RWPE1 (cell line): ENCODE data around the gene SAPCD2.

Experiments used
- CTCF ChIA-PET: fragments of 350-600 bp; sonication (Branson Sonifier 250); formaldehyde crosslinking; extraction: SDS; loops from one replicate; lab custom pipeline; 2021; lab: Yijun Ruan, JAX
- POLR2A ChIA-PET: fragments of 400-600 bp; formaldehyde crosslinking; extraction: SDS; loops from one replicate; lab custom pipeline; 2020; ENCODE audit warnings: antibody characterized with exemption; ENCODE audit not compliant: low non-redundant PET; lab: Yijun Ruan, JAX
- DNase-seq: peaks from one replicate; pipeline ENCODE4 v3.0.0; 2012; ENCODE audit warnings: low spot score
- H3K27ac ChIP-seq: fragments of 450-650 bp; 2 replicates; pipeline ENCODE4 v1.5.1; 2017
- TF ChIP-seq, protein P1 (sequence below): fragments of 450-650 bp; conservative IDR thresholded peaks from 2 replicates; pipeline ENCODE4 v1.5.1; 2017; ENCODE audit warnings: low read depth, mild to moderate bottlenecking

The SAPCD2 gene

DNA sequence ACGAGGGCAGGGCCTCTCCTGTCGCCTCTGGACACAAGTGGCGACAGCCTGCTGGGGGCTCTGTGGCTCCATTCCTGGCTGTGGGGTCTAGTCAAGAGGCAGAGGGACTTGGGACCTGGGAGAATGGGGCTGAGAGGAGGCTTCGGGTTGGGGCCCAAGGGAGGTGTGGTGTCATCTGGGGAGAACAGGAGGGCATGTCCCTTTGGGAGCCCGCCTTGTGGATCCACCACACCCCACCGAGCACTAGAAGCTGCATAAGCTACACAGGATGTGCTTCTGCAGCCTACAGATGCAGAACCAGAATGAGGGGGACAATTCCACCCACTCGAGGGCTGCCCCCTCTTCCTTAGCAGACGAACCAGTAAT lies 12.6 kb upstream of the SAPCD2 start:
- peak overlapping the region; percentile 97 for H3K27ac ChIP-seq
- TF ChIP-seq, protein P1, sequence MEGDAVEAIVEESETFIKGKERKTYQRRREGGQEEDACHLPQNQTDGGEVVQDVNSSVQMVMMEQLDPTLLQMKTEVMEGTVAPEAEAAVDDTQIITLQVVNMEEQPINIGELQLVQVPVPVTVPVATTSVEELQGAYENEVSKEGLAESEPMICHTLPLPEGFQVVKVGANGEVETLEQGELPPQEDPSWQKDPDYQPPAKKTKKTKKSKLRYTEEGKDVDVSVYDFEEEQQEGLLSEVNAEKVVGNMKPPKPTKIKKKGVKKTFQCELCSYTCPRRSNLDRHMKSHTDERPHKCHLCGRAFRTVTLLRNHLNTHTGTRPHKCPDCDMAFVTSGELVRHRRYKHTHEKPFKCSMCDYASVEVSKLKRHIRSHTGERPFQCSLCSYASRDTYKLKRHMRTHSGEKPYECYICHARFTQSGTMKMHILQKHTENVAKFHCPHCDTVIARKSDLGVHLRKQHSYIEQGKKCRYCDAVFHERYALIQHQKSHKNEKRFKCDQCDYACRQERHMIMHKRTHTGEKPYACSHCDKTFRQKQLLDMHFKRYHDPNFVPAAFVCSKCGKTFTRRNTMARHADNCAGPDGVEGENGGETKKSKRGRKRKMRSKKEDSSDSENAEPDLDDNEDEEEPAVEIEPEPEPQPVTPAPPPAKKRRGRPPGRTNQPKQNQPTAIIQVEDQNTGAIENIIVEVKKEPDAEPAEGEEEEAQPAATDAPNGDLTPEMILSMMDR: no peak
- POLR2A ChIA-PET: interaction anchor here (0.6 to 0.8 kb wide), 3 partner anchors 13 to 36 kb away, joined by 4 to 5 read pairs (median 4); partner anchors contain the start of genes NPDC1 and SAPCD2
- no peak for DNase-seq
- CTCF ChIA-PET: interaction anchor here (0.5 to 2.5 kb wide), 8 partner anchors 15 to 173 kb away, joined by 3 to 15 read pairs (median 4); partner anchors contain the start of gene NPDC1

DNA sequence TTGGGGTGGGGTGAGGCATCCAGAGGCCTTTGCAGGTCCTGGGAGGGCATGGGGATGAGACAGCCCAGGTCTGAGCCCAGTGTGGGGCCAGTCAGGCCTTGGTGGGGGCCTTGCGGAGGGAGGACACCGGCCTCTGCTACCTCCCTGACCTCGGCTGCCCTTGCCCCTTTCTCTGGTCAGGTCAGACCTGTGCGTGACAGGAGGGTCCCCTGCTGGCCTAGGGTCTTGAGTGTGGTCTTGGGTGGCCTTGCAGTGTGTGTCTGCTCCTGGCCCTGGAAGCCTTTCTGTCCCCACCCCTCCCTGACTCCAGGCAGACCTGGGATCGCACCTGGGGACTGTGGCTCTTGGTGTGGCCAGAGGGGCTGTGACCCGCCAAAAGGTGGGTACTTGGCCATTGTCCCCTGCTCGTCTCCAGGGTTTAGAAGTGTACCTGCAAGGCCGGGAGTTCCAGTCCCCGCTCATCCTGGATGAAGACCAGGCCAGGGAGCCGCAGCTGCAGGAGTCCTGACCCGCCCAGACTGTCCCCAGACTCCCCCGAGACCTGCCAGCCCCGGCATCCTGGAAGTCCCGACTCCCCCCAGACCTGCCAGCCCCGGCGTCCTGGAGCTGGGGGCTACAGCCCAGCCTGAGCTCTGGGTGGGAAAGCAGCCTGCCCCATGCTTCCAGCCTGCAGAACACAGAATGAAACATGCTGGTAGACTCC lies 12.0 kb upstream of the SAPCD2 start:
- peak overlapping the region; percentile 97 for H3K27ac ChIP-seq
- CTCF ChIA-PET: interaction anchor here (0.5 to 2.5 kb wide), 7 partner anchors 12 to 174 kb away, joined by 3 to 15 read pairs (median 5); partner anchors contain the start of genes NPDC1 and SAPCD2
- POLR2A ChIA-PET: no interaction called here

DNA sequence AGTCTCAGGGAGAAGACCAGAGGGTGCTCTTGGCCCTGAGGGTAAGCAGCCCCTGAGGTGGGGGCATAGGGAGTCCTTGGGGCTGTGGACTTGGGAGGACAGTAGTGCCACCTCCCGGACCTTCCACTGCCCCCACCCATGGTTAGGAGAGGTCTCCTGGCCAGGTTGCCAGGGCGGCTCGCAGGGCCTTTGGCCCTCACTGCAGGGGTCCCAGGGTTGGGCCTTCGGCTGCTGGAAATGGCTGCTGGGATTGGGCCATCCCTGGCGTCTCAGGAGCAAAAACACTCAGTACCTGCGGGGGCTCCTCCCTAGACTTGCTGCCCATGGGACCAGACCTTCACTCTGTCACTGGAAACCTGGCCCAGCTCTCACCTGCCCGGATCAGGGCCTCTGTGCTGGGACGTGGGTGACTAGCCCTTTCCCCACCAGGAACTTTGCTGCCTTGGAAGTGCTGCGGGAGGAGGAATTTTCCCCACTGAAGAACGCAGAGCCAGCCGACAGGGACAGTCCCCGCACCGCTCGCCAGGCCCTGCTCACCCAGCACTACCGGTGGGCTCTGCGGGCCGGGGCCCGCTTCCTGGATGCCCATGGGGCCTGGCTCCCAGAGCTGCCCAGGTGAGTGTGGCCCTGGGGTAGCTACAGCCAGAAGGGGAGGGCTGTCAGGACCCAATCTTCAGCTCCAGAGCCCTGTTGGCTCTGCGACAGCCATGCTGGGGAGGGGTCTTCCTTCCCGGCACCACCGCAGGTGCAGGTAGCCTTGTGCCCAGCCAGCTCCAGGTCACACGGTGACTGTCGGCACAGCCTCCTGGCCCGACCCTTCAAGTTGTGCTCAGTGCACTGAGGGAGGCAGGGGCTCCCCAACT lies 10.1 kb upstream of the SAPCD2 start:
- H3K27ac ChIP-seq: peak overlapping the region; percentile 97
- ChIA-PET CTCF (interaction anchor here (0.6 to 1.9 kb wide), 3 partner anchors 34 to 156 kb away, joined by 3 to 6 read pairs (median 5); partner anchors contain the start of gene NPDC1), POLR2A (no interaction called here)
- TF ChIP-seq, protein P1: no peak
- DNase-seq: no peak

More for the DNA sequence above, 12.0 kb upstream of the SAPCD2 start:
- TF ChIP-seq, protein P1: no peak
- DNase-seq: no peak

DNA sequence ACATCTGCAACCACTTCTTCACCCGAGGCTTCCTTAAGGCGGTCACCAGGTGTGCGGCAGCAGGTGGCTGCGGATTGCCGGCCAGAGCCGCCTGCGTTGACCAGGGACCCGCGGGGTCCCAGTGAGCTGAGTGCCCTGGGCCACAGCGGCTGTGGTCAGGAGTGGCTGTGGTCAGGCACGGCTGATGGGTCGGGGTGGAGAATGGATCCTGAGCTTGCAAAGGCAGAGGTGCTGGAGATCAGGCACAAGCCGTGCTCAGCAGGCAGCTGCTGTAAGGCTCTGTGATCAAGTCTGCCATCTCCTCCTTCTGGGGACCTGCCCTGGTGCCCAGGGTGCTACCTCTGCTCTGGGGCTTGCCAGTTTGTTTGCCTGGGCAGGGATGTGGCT lies 9.0 kb upstream of the SAPCD2 start:
- peak overlapping the region; percentile 97 for H3K27ac ChIP-seq
- ChIA-PET CTCF (interaction anchor here (1.1 to 1.7 kb wide), 3 partner anchors 11 to 33 kb away, joined by 3 to 6 read pairs (median 6); partner anchors contain the start of gene NPDC1), POLR2A (no interaction called here)
- DNase-seq: no peak
- TF ChIP-seq, protein P1: no peak

DNA sequence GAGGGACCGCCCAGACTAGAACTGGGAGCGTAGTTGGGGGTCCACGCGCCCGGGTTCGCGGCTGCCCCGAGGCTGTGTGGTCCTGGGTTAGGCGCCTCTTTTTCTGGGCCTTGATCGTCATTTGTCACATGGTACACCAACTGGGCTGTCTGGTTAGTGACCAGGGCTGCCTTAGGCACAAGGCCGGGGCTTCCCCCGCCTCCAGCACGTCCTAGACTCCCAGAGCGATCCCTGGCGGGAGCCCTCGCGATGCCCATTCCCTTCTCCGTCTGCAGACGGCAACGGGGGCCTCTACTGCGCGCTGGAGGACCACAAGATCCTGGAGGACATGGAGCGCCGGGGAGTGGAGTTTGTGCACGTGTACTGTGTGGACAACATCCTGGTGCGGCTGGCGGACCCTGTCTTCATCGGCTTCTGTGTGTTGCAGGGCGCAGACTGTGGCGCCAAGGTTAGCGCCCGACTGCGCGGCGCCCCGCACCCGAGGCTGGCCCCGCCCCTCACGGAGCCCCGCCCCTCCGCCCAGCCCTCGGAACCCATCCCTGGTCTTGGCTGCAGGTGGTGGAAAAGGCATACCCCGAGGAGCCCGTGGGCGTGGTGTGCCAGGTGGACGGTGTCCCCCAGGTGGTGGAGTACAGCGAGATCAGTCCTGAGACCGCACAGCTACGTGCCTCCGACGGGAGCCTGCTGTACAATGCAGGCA lies 8.5 kb upstream of the SAPCD2 start:
- TF ChIP-seq, protein P1: no peak
- peak overlapping the region; percentile 97 for H3K27ac ChIP-seq
- CTCF ChIA-PET: interaction anchor here (1.1 to 1.4 kb wide), 2 partner anchors 11 to 15 kb away, joined by 3 to 6 read pairs; no protein-coding TSS in a partner anchor
- DNase-seq: no peak
- POLR2A ChIA-PET: no interaction called here
